ENCODE data around the gene GAB2. TPM values are rescaled to one million over a fixed set of nuclear protein-coding genes. Genes with fewer than 3 reads are reported as not detected.

The GAB2 gene
- total RNA-seq = 0.19 and 2.9 TPM in 2 replicates

GRCh38 chr11:78417175-78417887 is at the start of gene GAB2:
Gene GAB2, minus strand, starts transcription at chr11:78417820. Its CDS starts 100 bp downstream, at chr11:78417720.

GRCh38 chr11:78188286-78189173 is 229.1 kb downstream of the GAB2 start, which contains the start of the genes KCTD21 and USP35:
Gene KCTD21, minus strand, starts transcription at chr11:78188626. Its CDS starts 14,072 bp downstream, at chr11:78174554.
Gene USP35, plus strand, starts transcription at chr11:78188919. Its CDS starts 7,327 bp downstream, at chr11:78196246.

Other genes with a start within 250 kb of the GAB2 start
- gene KCTD21, start 229.2 kb downstream of the GAB2 start, total RNA-seq = 5.7 and 12.2 TPM in 2 replicates
- 4.1 and 6.6 TPM in 2 replicates for gene USP35, start 228.9 kb downstream of the GAB2 start, total RNA-seq
- gene NARS2, start 157.0 kb upstream of the GAB2 start, total RNA-seq = 27.7 and 31.7 TPM in 2 replicates